H9 (cell line): ENCODE measurements around the gene ACP6. TPM values are rescaled to one million over a fixed set of nuclear protein-coding genes. Genes with fewer than 3 reads are reported as not detected.

Source experiments
- DNase-seq: peaks from one replicate; pipeline ENCODE4 v3.0.0-alpha.2; 2017
- H2AFZ ChIP-seq: one replicate; pipeline ENCODE4 v1.6.1; 2013; ENCODE audit warnings: mild to moderate bottlenecking, low read length, control low read depth, moderate library complexity
- H2AK5ac ChIP-seq: 2 replicates; pipeline ENCODE4 v1.6.1; 2013; ENCODE audit warnings: low read length, control low read depth, mixed read lengths; ENCODE audit not compliant: insufficient read length
- H2BK120ac ChIP-seq: one replicate; pipeline ENCODE4 v1.6.1; 2013; ENCODE audit warnings: low read depth, mild to moderate bottlenecking, low read length, control low read depth, inconsistent platforms; ENCODE audit not compliant: poor library complexity, severe bottlenecking
- H2BK12ac ChIP-seq: 2 replicates; pipeline ENCODE4 v1.6.1; 2013; ENCODE audit warnings: low read length, control low read depth, mixed read lengths, low read depth; ENCODE audit not compliant: insufficient read length
- H2BK15ac ChIP-seq: 2 replicates; pipeline ENCODE4 v1.6.1; 2013; ENCODE audit warnings: low read depth, low read length, control low read depth
- H2BK20ac ChIP-seq: one replicate; pipeline ENCODE4 v1.6.1; 2013; ENCODE audit warnings: low read depth, mild to moderate bottlenecking, low read length, control low read depth, inconsistent platforms; ENCODE audit not compliant: poor library complexity, severe bottlenecking
- H2BK5ac ChIP-seq: 2 replicates; pipeline ENCODE4 v1.6.1; 2013; ENCODE audit warnings: low read length, control low read depth, mixed read lengths; ENCODE audit not compliant: insufficient read length
- H3K14ac ChIP-seq: 2 replicates; pipeline ENCODE4 v1.6.1; 2013; ENCODE audit warnings: low read length, control low read depth; ENCODE audit not compliant: insufficient read depth
- H3K18ac ChIP-seq: 2 replicates; pipeline ENCODE4 v1.6.1; 2013; ENCODE audit warnings: low read depth, mild to moderate bottlenecking, mixed read lengths, low read length, control low read depth; ENCODE audit not compliant: insufficient read length
- H3K23ac ChIP-seq: 2 replicates; pipeline ENCODE4 v1.6.1; 2013; ENCODE audit warnings: low read length, control low read depth, mixed read lengths, low read depth; ENCODE audit not compliant: insufficient read length
- H3K23me2 ChIP-seq: 2 replicates; pipeline ENCODE4 v1.6.1; 2013; ENCODE audit warnings: low read depth, mild to moderate bottlenecking, mixed read lengths, low read length, control low read depth; ENCODE audit not compliant: insufficient read length, poor library complexity, severe bottlenecking
- H3K27ac ChIP-seq: 2 replicates; pipeline ENCODE4 v1.5.1; 2013; ENCODE audit warnings: low read length, control low read depth, mixed read lengths, low read depth; ENCODE audit not compliant: insufficient read length
- H3K27me3 ChIP-seq: 2 replicates; pipeline ENCODE4 v1.6.1; 2013; ENCODE audit warnings: low read length, control low read depth, inconsistent platforms; ENCODE audit not compliant: insufficient read depth
- H3K4ac ChIP-seq: 2 replicates; pipeline ENCODE4 v1.6.1; 2013; ENCODE audit warnings: low read depth, mild to moderate bottlenecking, control low read depth, inconsistent platforms, low read length, moderate library complexity
- H3K4me1 ChIP-seq: 2 replicates; pipeline ENCODE4 v1.6.1; 2013; ENCODE audit warnings: low read length, control low read depth, inconsistent platforms; ENCODE audit not compliant: insufficient read depth
- H3K4me2 ChIP-seq: 2 replicates; pipeline ENCODE4 v1.6.1; 2013; ENCODE audit warnings: low read length, control low read depth, mixed read lengths; ENCODE audit not compliant: insufficient read length, insufficient read depth
- H3K56ac ChIP-seq: 2 replicates; pipeline ENCODE4 v1.6.1; 2013; ENCODE audit warnings: low read depth, mild to moderate bottlenecking, mixed read lengths, low read length, control low read depth; ENCODE audit not compliant: insufficient read length
- H3K79me1 ChIP-seq: 2 replicates; pipeline ENCODE4 v1.6.1; 2013; ENCODE audit warnings: low read depth, mild to moderate bottlenecking, moderate library complexity, low read length, control low read depth, inconsistent platforms; ENCODE audit not compliant: insufficient read depth, poor library complexity, severe bottlenecking
- H3K79me2 ChIP-seq: 2 replicates; pipeline ENCODE4 v1.6.1; 2013; ENCODE audit warnings: low read length, control low read depth, inconsistent platforms; ENCODE audit not compliant: insufficient read depth
- H3K9ac ChIP-seq: 2 replicates; pipeline ENCODE4 v1.6.1; 2013; ENCODE audit warnings: low read length, control low read depth, mixed read lengths; ENCODE audit not compliant: insufficient read length; ENCODE audit errors: extremely low read depth
- H3K9me3 ChIP-seq: one replicate; pipeline ENCODE4 v1.6.1; 2013; ENCODE audit warnings: low read depth, low read length, inconsistent platforms; ENCODE audit not compliant: control insufficient read depth
- H3T11ph ChIP-seq: one replicate; pipeline ENCODE4 v1.6.1; 2013; ENCODE audit warnings: mild to moderate bottlenecking, low read length, control low read depth, inconsistent platforms
- H4K20me1 ChIP-seq: one replicate; pipeline ENCODE4 v1.6.1; 2013; ENCODE audit not compliant: control insufficient read depth, insufficient read length, insufficient read depth
- H4K5ac ChIP-seq: 2 replicates; pipeline ENCODE4 v1.6.1; 2013; ENCODE audit warnings: low read depth, mild to moderate bottlenecking, mixed read lengths, low read length, control low read depth; ENCODE audit not compliant: insufficient read length
- H4K8ac ChIP-seq: replicated peaks from 2 replicates; pipeline ENCODE4 v1.6.1; 2013; ENCODE audit warnings: low read length, control low read depth, mixed read lengths, low read depth; ENCODE audit not compliant: insufficient read length
- H4K91ac ChIP-seq: 2 replicates; pipeline ENCODE4 v1.6.1; 2013; ENCODE audit warnings: low read depth, mild to moderate bottlenecking, moderate library complexity, mixed read lengths, low read length, control low read depth; ENCODE audit not compliant: insufficient read length
- H3K27ac Mint-ChIP-seq, 3 experiments: 2 replicates in 2 of 3; 3 replicates in 1 of 3; pipeline ENCODE4 v1.8.0; 2020 to 2021; ENCODE audit warnings: mixed read lengths in 3 of 3, mild to moderate bottlenecking in 1 of 3, moderate library complexity in 1 of 3
- H3K27me3 Mint-ChIP-seq: 2 replicates; pipeline ENCODE4 v1.8.0; 2021; ENCODE audit warnings: low read depth, mild to moderate bottlenecking, moderate library complexity, mixed read lengths
- H3K36me3 Mint-ChIP-seq, 3 experiments: 2 replicates in 2 of 3; 3 replicates in 1 of 3; pipeline ENCODE4 v1.8.0; 2020 to 2021; ENCODE audit warnings: low read depth in 3 of 3, mixed read lengths in 3 of 3; ENCODE audit not compliant: insufficient read depth in 1 of 3
- H3K4me1 Mint-ChIP-seq, 2 experiments: 2 replicates each; pipeline ENCODE4 v1.8.0; 2020; ENCODE audit warnings: mixed read lengths in 2 of 2
- H3K4me3 Mint-ChIP-seq, 2 experiments: 2 replicates in 1 of 2; 3 replicates in 1 of 2; pipeline ENCODE4 v1.8.0; 2020 to 2021; ENCODE audit warnings: mild to moderate bottlenecking in 2 of 2, mixed read lengths in 2 of 2, moderate library complexity in 1 of 2
- H3K9me3 Mint-ChIP-seq, 2 experiments: 2 replicates in 1 of 2; 3 replicates in 1 of 2; pipeline ENCODE4 v1.8.0; 2020; ENCODE audit warnings: mild to moderate bottlenecking in 2 of 2, mixed read lengths in 2 of 2, moderate library complexity in 1 of 2
- WGBS: extraction: QIAGEN DNeasy Blood & Tissue Kit; methylation state at CpG from one replicate; pipeline ENCODE4 v1.1.7; 2013; ENCODE audit warnings: missing lambda C conversion rate, low lambda C conversion rate, mixed read lengths; ENCODE audit not compliant: insufficient read length; ENCODE audit errors: extremely low coverage; 5-methylcytosine and 5-hydroxymethylcytosine counted together
- total RNA-seq: library from RNA; stranded (reverse); gene quantifications from 2 replicates; pipeline ENCODE4 v1.2.1, GENCODE V29; 2021
- TF ChIP-seq, protein P1 (sequence below): fragments of 200-600 bp; sonication (generic); conservative IDR thresholded peaks from 3 replicates; pipeline ENCODE4 v1.8.0; 2021; ENCODE audit warnings: antibody characterized with exemption, mild to moderate bottlenecking

The ACP6 gene
- total RNA-seq, 1 experiment from 2014 or later = 17.1 TPM

DNA sequence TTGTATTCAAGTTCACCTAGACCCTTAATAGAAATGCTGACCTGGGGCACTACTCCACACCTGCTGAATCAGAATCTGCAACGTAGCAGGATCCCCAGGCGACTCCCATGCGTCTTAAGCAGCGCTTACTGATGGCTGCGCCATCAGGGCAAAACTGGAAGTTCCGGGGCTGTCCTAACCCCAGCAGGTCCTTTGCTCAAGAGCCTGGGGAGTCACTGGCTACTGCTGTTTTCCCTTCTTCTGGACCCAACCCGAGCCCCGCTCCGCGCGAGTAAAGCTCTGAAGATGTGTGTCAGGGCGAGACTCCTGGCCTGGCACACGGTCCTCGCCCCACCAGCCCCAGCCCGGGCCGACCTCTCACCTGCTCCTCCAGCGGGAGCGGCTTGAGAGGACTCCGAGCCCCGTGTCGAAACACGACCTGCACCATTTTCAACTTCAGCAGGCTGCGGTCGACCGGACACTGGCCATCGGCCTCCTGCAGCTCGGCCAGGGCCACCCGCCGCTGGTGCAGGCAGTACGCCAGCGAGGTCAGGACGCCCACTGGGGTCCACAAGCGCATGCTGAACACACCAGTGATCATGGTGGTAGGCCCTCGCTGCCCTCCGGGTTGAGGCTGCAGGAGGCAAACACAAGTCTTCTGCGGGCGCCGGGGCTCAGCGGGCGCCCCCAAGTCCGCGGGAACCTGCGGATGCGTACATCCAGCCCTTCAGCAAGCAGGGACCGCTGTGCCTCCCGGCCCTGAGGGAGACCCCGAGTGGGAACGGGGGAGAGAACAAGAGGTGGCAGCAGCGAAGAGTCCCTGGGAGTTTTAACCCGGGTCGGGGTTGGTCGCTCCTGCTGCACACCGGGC is 630 bp downstream of the ACP6 start:
- H3K23ac ChIP-seq = no peak overlapping the region
- H2BK15ac ChIP-seq = no peak overlapping the region
- no peak overlapping the region for H3T11ph ChIP-seq
- Mint-ChIP-seq H3K4me3 (peak overlapping the region; percentile 86 to 89), H3K9me3 (no peaks in the 10 kb centered on the region), H3K4me1 (peaks cover 15 to 22% of the 10 kb centered on the region in 2 experiments), H3K27me3 (0 out of 2 replicates have a peak, but pooled peaks cover 2% of the 10 kb centered on the region), H3K27ac (peak overlapping the region in 2 of 3 experiments; percentile 41 to 78; a peak in 4 of 7 replicates), H3K36me3 (no peaks in the 10 kb centered on the region)
- no peak overlapping the region for H2BK20ac ChIP-seq
- peak; percentile 69 for DNase-seq
- H2BK120ac ChIP-seq = no peak overlapping the region
- no peak overlapping the region for H3K4ac ChIP-seq
- TF ChIP-seq, protein P1, sequence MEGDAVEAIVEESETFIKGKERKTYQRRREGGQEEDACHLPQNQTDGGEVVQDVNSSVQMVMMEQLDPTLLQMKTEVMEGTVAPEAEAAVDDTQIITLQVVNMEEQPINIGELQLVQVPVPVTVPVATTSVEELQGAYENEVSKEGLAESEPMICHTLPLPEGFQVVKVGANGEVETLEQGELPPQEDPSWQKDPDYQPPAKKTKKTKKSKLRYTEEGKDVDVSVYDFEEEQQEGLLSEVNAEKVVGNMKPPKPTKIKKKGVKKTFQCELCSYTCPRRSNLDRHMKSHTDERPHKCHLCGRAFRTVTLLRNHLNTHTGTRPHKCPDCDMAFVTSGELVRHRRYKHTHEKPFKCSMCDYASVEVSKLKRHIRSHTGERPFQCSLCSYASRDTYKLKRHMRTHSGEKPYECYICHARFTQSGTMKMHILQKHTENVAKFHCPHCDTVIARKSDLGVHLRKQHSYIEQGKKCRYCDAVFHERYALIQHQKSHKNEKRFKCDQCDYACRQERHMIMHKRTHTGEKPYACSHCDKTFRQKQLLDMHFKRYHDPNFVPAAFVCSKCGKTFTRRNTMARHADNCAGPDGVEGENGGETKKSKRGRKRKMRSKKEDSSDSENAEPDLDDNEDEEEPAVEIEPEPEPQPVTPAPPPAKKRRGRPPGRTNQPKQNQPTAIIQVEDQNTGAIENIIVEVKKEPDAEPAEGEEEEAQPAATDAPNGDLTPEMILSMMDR = no peak; the same call in 2 of the 3 replicates
- peaks cover 13% of the 10 kb centered on the region for H3K23me2 ChIP-seq
- peak overlapping the region; percentile 67 for H3K9ac ChIP-seq
- no peaks in the 10 kb centered on the region for H4K20me1 ChIP-seq
- H3K79me2 ChIP-seq = no peaks in the 10 kb centered on the region
- H2BK5ac ChIP-seq = no peak overlapping the region
- peak overlapping the region; percentile 68 for H3K18ac ChIP-seq
- H3K14ac ChIP-seq = no peak overlapping the region; the same call in 1 of the 2 replicates
- no CpG with 5 or more reads among the region's 53 CpGs for WGBS
- H3K4me1 ChIP-seq = no peaks in the 10 kb centered on the region; the same call in 1 of the 2 replicates
- H4K5ac ChIP-seq = no peak overlapping the region
- H3K9me3 ChIP-seq = no peaks in the 10 kb centered on the region
- no peak overlapping the region for H2AFZ ChIP-seq
- H4K91ac ChIP-seq = no peak overlapping the region
- no peak overlapping the region for H3K56ac ChIP-seq
- peak overlapping the region; percentile 87 for H3K4me2 ChIP-seq
- H3K79me1 ChIP-seq = no peaks in the 10 kb centered on the region
- H2BK12ac ChIP-seq = no peak overlapping the region
- H3K27me3 ChIP-seq = no peaks in the 10 kb centered on the region
- H3K27ac ChIP-seq = no peak overlapping the region
- no peak overlapping the region for H2AK5ac ChIP-seq
- no peak overlapping the region for H4K8ac ChIP-seq
